GM21528 (cell line): ENCODE data around the gene WNT7A.

Experiments used
- ATAC-seq: cut with Tn5 transposase; IDR thresholded peaks from one replicate; pipeline ENCODE4 v1.9.1; 2021; ENCODE audit warnings: mild to moderate bottlenecking, moderate library complexity; ENCODE audit not compliant: unreplicated experiment, low FRiP score

Gene WNT7A

DNA sequence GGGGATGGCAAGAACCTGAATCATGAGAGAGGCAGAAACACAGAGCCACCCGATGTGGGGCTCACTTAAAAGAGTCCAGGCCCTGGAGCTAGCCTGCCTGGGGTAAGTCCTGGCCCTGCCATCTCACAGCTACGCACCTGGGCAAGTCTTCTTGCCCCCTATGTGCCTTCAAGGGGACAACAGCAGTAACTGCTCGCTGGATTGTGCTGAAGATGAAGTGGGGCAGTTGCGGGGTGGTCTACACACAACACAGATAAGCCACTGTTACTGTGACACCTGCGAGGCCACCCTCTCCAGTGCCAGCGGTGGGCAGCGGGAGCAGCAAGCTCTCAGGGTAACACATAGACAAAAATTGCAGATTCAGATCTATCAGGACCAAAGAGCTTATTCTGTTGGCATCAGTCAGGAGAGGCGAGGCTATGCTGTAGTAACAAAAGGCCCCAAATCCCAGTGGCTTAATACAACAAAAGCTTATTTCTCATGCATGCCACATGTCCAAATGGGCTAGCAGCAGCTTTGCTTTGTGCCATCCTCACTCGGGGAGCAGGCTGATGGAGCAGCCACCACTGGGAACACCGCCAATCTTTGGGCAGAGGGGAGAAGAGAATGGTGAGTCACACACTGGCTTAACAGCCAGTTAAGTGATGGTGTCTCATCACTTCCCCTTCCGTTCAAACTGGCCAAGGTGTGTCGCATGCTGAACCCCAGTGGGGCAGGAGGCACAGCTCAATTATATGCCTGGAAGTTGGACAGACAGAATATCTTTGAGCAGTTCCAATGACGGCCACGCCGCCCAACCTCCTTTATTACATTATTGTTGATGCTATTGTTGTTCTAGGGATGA, 78.3 kb downstream of the WNT7A start:
- no peak for ATAC-seq

DNA sequence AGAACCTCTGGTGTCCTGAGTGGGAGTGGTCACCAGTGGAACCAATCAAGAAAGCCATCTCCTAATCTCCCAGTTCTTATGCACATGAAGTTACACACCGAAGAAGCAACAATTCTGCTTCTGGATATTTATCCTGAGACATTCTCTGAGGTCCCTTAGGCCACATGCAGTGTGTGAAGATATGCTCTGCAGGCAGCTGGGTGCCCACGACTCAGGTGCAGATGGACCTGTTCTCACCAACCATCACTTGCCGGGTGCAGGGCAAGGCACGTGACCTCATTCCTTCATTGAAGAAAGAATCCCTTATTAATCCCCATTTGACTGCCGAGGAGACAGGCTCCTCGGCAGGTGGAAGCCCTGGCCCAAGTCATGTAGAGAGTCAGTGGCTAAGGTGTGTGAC, 79.8 kb downstream of the WNT7A start:
- no peak for ATAC-seq

DNA sequence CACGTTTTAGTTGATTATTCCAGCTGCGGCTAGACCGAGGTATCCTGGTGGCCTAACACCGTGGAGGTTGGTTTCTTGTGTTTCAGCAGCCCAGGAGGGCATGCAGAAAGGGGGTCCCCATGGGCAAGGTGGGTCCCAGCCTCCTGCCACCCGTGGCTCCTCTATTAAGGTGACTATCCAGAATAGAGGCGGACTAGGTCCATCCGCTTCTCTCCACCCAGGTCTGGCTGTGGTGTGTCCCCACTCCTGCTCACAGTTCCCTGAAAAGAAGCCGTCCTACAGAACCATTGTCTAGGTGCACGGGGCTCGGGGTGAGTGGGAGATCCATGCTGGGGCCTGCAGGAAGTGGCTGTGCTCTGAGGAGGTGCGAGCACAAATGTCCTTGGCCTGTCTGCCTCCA, 81.5 kb downstream of the WNT7A start:
- ATAC-seq, result no peak

DNA sequence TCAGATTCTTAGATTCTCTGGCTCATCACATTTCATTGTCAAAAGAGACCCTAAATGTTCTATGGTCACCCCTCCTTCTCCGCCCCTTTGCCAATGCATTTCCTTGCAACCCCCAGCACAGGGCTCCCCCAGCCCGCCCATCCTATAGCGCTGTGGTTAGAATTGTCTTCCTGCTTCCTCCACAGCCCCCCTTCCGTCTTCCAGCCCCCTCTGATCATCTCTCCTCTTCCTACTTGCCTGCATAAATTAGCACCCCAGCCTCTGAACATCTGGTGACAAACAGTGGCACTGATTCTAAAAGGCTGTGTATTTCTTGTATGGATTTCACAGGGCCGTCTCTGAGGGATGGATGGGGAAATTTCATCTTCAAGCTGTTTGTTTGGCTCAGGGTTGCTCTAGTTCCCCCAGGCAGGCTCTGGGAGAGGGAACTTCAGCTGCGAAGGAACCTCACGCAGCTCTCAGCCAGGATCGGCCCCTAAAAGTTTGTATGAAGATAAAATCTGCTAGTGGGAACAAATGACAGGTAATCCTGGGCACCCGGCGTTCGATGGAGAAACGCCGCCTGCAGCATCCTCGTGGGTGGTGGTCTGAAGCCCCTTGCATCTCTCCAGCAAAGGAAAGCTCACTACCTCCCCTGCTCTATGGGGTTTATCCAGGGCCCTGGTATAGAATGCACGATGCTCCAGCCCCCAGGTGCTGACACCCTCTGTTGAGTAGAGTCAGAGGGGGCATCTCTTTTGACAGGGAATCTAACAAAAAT, 83.0 kb downstream of the WNT7A start:
- ATAC-seq, result no peak

DNA sequence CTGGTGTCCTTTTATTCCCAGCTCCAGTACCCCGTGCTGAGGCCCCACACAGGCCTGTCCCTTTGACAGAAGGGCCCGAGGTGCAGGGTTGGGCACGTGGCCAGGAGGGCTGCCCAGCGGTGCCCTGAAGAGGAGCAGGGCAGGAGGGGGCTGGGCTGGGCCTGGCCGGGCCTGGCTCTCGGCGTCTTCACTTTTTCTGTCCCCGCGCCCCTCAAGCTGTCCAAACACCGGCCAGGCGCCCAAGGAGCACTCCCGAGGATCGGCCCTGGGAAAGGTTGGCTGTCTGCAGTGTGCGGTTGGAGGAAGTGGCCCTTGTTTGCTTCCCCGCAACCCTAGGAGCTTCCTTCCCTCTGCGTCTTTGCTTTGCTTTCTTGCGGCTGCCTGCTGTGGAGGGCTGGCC, 84.1 kb downstream of the WNT7A start:
- no peak for ATAC-seq

DNA sequence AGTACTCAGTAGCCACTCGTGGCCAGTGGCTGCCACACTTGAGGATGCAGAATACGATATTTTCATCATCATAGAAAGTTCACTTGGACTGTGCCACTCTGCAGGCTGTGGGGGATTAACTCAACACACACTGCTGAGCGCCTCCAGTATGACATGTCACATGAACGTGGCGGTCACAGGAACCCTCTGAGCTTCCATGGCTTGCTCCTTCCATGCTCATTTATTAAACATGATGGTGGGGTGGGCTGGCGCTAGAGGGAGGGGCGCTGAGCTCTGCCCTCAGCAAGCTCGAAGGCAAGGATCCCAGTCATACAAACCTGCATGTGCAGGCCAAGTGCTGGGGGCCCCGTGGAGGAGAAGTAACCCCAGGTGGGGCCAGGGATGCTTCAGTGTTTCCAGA, 85.5 kb downstream of the WNT7A start:
- no peak for ATAC-seq

DNA sequence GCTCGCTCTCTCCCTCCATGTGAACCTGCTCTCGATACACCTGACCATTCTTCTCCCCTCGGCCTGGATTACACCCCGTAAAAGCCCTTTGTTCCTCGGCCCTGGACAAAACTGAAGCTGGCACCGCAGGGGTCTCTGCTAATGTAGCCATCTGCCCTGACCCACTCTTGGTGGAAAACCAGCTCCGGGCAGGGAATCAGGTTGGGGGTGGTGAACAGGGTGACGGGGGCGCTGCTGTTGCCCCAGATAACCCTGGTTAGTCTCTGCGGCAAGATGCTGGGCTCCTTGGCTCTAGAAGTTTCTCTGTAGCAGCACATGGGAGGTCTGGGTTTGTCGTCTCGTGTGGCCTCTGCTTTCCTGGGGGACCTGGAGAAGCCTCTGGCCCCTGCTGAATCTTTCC, 86.4 kb downstream of the WNT7A start:
- no peak for ATAC-seq

DNA sequence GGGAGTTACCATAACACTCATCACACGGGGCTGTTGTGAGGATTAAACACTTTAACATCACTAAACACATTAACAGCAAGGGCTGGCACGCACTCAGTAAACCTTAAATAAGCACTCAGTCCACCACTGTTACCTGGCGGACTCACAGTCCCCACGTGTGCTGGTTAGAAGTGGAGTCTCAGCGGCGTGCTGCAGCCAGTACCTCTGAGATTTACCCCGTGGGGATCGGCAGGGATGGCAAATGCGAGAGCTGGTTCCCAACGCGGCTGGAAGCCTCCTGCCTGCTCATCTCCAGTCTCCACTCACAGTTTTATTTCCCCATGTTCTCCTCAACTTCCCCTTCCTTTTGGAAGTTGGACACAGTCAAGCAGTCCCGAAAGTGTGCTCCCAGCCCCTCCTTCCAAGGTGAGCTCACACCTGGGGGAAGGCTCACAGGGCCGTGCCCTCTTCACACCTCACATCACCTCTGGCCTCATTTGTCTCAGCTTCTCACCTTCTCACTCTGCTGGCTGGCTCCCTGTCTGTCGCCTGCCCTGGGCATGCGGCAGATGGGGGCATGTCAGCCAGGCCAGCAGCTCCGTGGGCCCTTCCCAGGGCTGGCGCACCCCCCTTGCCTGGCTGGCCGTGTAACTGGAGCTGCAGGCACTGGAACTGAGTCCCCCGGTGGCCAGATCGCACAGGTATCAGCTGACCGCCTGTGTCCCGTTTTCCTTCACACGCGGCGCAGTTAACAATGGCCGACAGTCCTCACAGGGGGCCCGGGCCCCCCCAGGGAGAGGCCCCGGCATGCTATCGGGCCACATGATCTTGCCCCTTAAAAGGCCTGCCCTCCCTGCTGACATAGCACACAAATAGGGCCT, 87.1 kb downstream of the WNT7A start:
- no peak for ATAC-seq

DNA sequence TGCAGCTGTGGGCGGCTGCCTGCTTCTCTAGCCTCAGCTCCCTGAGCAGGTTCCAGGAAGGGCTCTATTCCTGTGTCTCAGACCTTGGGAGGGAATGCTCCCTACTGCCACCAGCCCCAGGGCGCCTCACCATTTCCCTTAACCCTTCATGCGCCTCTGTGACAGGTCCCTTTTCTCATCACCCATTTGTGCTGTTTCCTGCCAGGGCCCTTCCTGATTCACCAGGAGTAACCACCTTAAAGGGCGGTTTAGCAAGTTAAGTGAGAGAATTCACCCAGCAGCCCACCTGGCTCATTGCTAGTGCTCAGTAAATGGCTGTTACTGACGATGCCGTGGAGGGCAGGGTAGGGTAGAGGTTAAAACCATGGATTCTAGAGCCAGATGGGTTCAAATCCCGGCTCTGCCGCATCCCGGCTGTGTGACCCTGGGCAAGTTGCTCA, 87.8 kb downstream of the WNT7A start:
- no peak for ATAC-seq

DNA sequence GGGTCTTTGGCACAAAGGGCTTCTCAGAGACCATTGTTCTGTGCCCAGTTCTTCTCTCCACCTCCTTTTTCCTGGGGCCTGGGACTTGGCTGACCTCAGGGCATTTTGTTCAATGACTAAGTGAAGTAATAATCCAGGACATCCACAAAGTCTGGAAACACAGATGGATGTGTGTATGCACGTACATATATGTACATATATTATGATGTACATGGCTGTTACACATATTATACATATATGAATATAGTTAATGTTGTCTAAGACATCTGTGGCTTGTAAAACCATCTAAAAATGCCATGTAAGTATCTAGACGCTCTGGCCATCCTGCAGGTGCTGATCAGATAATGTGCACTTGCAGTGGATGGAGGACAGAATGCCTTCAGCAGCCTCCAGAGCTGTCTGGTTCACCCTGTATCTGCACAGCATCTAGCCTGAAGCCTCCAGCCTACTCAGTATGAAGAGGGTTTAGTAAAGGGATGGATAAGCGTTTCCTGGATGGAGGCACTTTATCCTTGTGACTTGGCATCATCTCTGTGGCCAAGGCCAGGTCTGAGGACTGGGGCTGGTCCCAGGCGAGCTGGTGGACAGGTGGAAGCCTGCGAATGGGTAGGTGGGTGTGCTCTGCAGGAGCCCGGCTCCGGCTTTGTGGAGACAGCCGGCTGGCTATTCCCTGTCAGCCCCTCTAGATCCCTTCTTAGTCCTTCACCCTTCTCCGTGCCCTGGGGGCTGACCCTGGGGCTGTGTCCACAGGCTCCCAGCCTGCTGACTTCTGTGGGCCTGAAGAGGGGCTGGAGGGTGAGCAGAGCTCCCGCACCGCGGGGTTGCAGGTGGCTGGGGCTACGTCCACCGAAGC, 88.4 kb downstream of the WNT7A start:
- no peak for ATAC-seq

DNA sequence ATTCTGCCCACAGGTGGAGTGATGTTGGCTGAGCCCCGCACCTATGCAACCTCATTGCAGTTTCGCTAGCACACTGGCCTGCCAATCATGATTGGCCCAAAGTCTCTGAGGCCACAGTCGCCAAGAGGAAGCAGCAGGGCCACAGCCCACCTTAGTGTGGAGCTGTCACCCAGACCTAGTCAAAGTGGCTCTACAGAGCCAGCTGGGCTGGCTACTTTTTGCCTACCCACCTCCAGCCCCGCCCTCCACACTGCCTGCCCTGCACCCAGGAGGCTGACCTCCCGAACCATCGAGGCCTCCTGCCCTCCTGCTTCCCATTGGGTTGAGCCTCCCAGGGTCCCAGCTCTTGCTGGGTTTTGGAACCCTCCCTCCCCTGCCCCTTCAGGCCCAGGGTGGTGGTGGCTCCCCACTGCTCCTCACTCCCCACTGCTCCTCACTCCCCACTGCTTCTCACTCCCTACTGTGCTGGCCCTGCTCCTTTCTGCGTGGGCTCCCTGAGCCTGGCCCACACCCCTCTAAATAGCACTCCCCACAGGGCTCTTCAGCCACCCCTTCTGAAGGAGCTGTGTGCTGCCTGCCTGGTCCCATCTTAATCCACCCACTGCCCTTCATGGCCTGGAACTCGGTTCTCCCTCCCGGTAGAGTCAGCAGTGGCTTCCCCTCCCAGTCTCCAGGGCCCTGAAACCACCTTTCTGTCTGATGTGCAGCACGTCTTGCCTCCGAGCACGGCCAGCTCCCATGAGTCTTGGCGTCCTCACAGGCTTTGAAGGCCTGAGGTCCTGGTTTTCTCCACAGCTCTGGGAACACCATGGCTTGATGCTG, 89.3 kb downstream of the WNT7A start:
- ATAC-seq, result no peak

DNA sequence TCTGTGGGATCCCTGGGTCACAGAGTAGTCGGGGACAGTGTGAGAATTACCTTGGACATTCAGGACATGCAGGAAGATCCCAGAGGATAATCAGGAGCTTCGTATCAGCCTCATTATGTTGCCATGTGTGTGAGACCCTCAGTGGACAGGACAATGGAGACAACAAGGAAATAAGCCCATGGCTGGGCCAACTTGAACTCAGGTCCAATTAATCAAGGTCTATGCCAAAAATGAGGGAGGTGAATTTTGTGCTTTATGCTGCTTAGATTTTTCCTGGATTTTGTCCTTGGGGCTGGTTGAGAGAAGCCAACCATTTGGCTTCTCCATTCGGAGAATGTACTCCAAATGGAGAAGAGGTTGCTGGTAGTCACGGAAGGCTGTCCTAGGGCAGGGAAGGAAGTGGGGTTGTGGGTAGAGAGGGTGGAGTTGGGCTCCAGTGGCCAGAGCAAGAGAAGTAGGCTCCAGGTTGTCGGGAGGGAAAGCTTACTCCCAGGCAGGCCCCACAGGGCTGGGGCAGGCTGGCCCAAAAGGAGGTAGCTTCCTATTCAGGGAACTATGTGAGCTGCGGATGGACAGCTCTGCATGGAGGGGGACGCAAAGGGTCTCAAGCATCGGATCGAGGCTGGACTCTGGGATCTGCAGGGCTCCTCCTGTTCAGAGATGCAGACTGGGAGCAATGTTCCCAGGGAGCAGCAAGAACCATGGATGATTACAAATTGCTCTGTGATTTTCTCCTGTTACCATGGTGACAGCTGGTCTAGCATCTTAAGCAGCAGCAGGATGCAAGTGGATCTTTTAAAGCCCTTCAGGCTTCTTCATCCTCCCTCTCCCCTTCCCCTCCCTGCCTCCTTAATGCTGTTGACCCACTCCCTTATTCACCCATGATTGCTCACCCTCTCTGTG, 91.1 kb downstream of the WNT7A start:
- no peak for ATAC-seq

DNA sequence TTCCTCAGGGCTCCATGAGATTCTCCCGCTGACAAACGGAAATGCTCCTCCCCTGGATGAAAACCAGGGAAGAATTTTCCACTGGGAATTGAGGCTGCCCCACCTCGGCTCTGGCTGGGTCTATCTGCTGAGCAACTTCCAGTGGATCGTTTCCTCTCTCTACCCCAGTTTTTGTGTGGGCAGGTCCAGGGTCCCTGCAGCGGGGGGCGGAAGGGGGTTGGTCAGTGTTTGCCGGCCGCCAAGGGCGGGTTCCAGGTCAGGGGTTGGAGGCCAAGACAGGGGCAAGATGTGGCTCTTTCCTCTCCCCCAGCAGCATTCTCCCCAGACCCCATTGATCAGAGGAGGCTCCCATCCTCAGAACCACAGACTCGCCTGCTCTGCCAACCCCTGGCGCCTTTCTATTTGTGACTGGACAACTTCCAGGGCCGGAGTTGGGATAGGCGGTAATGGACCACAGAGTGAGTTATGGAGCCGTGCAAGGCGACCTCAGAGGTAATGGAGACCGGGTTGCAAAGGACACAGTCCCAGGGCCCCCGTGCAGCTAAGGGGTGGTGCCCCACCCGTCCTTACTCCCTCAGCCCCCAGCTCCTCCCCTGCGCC, 92.2 kb downstream of the WNT7A start:
- ATAC-seq, result no peak

DNA sequence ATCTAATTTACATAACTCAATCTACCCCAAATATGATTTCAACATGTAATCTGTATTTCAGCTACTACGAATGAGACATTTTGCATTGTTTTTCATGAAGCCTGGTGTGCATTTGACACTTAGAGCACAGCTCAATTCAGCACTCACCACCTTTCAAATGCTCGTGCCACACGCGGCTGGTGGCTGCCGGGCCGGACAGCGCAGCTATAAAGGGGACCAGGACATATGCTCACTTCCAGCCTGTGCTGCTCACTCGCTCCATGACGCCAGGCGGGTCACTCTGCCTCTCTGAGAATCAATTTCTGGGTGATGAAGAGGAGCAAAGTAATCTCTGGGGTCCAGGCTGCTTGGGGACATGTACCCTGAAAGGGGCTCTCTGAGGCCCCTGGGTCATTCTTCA, 93.1 kb downstream of the WNT7A start:
- no peak for ATAC-seq

DNA sequence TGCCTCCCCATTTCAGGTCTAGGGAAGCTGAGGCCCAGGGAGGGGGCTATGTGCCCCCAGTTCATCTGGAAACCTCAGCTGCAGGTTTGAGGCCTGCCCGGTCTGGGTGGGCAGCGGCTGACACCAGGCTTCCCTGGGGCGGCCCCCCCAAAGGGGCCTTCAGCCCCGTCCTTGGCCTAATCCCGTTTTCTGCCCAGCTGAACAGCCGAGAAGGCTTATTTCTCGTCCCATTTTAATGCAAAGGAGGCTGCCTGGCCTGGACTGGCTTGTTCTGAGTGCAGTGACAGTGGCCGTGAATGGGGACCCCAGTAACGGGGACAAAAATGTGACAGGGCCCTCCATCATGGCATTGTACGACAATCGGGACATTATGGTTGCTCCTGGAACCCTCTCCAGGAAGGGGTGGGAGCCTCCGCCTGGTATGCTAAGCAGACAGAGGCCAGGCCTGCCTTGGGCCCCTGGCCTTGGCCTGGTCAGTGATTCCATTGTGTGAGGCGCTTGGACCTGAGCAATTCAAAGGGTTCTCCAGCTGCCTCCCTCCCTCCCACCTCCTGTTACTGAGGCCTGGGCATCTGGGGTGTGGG, 93.9 kb downstream of the WNT7A start:
- no peak for ATAC-seq

DNA sequence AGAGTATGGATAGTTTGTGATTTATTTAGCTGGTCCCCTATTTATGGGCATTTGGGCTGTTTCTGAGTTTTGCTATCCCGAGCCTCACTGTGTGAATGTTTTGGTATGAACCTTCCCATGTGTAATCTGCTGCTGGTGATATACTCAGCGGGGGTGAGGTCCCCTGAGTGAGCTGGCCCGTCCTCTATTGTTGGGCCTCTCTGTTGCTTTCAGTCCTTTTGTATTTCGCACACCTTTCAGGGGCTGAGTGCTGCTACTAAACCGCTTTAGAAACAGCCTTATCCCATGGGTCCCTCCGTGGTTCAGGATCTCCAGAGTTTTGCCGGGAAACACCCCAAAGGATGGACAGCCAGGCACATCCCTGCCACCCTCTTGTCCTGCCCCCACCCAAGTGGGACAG, 94.5 kb downstream of the WNT7A start:
- ATAC-seq, result no peak

DNA sequence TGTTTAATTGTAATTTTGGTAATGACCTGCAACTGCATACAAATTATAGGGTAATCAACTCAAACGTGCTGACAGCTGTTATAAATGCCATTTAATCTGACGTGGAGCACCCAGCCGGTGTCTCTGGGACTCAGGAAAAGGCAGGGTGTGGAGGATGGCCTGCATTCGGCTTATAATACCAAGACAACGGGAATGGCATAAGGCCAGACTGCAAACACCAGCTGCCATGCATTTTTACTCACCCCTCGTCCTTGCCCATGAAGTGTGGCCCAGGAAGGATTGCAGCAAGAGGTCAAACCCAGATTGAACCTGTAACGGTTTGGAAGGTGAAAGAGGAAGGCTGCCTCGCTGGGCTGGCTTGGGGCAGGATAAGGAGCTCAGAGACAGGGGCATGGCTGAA, 96.4 kb downstream of the WNT7A start:
- ATAC-seq, result no peak

DNA sequence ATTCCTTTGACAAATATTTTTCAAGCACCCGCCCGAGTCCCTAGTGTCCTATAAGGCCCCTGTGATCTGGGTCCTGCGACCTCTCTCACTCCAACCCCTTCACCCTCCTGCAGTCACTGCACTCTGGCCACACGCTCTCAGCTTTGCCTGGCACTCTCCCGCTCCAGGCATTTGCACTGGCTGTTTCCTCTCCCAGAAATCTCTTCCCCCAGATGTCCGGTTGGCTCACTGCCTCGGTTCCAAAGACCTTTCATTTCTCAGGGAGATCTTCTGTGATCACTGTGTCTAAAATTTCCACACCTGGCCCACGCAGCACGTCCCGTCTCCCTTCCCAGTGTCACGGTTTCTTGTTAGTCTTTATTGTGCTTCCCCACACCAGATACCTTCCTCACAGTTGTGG, 97.4 kb downstream of the WNT7A start:
- ATAC-seq, result no peak
